ENCODE measurements around the gene MYNN.

DNA sequence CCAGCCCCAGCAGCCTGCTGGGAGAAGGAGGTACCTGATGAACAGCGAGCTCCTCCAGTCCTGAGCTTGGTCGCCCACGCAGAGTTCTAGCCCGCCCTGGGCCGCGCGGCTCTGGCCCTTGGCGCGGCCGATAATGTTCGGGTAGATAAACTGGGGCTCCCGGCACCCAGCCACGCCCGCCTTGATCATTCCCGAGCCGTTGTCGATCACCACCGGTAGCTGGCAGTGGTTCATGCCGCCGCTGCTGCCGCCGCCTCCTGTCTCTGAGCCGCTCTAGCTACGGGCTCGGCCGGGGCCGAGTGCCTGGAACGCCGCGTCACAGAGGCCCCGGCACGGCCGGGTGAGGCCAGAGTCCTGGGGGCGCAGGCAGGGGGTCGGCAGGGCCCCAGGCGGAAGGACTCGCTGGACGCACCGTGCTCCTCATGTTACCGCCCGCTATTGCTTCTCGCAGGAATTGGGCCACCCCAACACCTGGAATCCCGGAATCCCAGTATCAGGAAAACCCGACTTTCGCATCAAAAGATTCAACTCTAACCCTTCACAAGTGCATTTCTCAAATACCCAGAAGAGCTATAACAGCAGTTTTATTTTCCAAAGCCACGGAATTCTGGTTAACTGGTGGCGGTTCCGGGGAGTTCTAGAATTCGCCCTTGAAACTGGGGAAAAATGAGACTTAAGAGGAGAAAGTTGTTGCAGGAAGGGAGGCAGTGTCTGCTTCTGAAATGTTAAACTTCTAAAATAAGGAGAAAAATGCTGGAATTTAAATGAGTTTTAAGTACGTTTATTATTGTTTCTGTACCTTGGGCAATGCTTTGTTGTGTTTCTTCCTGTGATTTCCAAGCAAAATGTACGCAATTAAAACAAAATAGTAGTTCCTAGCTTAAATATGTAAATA is 3.7 kb upstream of the MYNN start, which contains the start of gene ACTRT3:
- TF ChIP-seq SIN3A (IDR thresholded peaks at IDR 0.05; ENCODE audit: borderline replicate concordance, insufficient read depth, low read depth, low read length) = no peak
- no peak for TF ChIP-seq POLR2AphosphoS5 (IDR thresholded peaks at IDR 0.05; ENCODE audit: low read depth, low read length)
- TF ChIP-seq, protein P1, sequence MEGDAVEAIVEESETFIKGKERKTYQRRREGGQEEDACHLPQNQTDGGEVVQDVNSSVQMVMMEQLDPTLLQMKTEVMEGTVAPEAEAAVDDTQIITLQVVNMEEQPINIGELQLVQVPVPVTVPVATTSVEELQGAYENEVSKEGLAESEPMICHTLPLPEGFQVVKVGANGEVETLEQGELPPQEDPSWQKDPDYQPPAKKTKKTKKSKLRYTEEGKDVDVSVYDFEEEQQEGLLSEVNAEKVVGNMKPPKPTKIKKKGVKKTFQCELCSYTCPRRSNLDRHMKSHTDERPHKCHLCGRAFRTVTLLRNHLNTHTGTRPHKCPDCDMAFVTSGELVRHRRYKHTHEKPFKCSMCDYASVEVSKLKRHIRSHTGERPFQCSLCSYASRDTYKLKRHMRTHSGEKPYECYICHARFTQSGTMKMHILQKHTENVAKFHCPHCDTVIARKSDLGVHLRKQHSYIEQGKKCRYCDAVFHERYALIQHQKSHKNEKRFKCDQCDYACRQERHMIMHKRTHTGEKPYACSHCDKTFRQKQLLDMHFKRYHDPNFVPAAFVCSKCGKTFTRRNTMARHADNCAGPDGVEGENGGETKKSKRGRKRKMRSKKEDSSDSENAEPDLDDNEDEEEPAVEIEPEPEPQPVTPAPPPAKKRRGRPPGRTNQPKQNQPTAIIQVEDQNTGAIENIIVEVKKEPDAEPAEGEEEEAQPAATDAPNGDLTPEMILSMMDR (IDR thresholded peaks at IDR 0.05) = no peak

Measured in Panc1 (cell line).